HG03039 (cell line): ENCODE measurements around the gene PIEZO2.

Source experiments
- ATAC-seq: cut with Tn5 transposase; IDR thresholded peaks from one replicate; pipeline ENCODE4 v1.9.1; 2021; ENCODE audit warnings: mild to moderate bottlenecking, moderate library complexity; ENCODE audit not compliant: unreplicated experiment

The PIEZO2 gene

GRCh38 chr18:11070593-11070992 is 78.8 kb downstream of the PIEZO2 start:
- ATAC-seq: no peak

GRCh38 chr18:11066038-11066437 is 83.3 kb downstream of the PIEZO2 start:
- no peak for ATAC-seq

- no peak for ATAC-seq
Measured at GRCh38 chr18:11064727-11065460, 84.5 kb downstream of the PIEZO2 start.

GRCh38 chr18:11064106-11064505 is 85.3 kb downstream of the PIEZO2 start:
- ATAC-seq: no peak

- no peak for ATAC-seq
Measured at GRCh38 chr18:11055721-11056120, 93.6 kb downstream of the PIEZO2 start.

GRCh38 chr18:11054497-11054896 is 94.9 kb downstream of the PIEZO2 start:
- ATAC-seq: no peak

GRCh38 chr18:11053293-11053692 is 96.1 kb downstream of the PIEZO2 start:
- no peak for ATAC-seq

GRCh38 chr18:11052800-11053199 is 96.6 kb downstream of the PIEZO2 start:
- no peak for ATAC-seq

GRCh38 chr18:11051462-11051861 is 97.9 kb downstream of the PIEZO2 start:
- no peak for ATAC-seq

- ATAC-seq: no peak
Measured at GRCh38 chr18:11050966-11051365, 98.4 kb downstream of the PIEZO2 start.

- no peak for ATAC-seq
Measured at GRCh38 chr18:11047817-11048216, 101.6 kb downstream of the PIEZO2 start.

GRCh38 chr18:11047156-11047555 is 102.2 kb downstream of the PIEZO2 start:
- no peak for ATAC-seq

- no peak for ATAC-seq
Measured at GRCh38 chr18:11046140-11046539, 103.2 kb downstream of the PIEZO2 start.

- no peak for ATAC-seq
Measured at GRCh38 chr18:11043694-11044093, 105.7 kb downstream of the PIEZO2 start.

- ATAC-seq: no peak
Measured at GRCh38 chr18:11042247-11042646, 107.1 kb downstream of the PIEZO2 start.

GRCh38 chr18:11040823-11041656 is 108.3 kb downstream of the PIEZO2 start:
- ATAC-seq: no peak

- ATAC-seq: no peak
Measured at GRCh38 chr18:11040359-11040758, 109.0 kb downstream of the PIEZO2 start.

GRCh38 chr18:11037533-11038240 is 111.7 kb downstream of the PIEZO2 start:
- no peak for ATAC-seq

- ATAC-seq: no peak
Measured at GRCh38 chr18:11035814-11036495, 113.4 kb downstream of the PIEZO2 start.

GRCh38 chr18:11035376-11035775 is 114.0 kb downstream of the PIEZO2 start:
- no peak for ATAC-seq

GRCh38 chr18:11034884-11035283 is 114.5 kb downstream of the PIEZO2 start:
- no peak for ATAC-seq
